Right atrium auricular region (tissue), 2 donors: ENCODE results near the gene FHIT. TPM values are rescaled to one million over a fixed set of nuclear protein-coding genes. Genes with fewer than 3 reads are reported as not detected.

Experiments
- DNase-seq: peaks from one replicate; pipeline ENCODE4 v3.0.0-alpha.2; 2019; ENCODE audit warnings: low spot score
- H3K27ac ChIP-seq, 2 donors: fragments of 200-600 bp; sonication (generic); 1 replicate in 1 of 2; 2 replicates in 1 of 2; pipeline ENCODE4 v1.5.1; 2016 to 2019
- H3K27me3 ChIP-seq, 2 donors: fragments of 200-600 bp; sonication (generic); one replicate each; pipeline versions ENCODE4 v1.5.1 to v1.6.0; 2017 to 2019
- H3K36me3 ChIP-seq: fragments of 200-600 bp; sonication (generic); one replicate; pipeline ENCODE4 v1.5.1; 2016
- H3K4me1 ChIP-seq, 2 donors: fragments of 200-600 bp; sonication (generic); one replicate each; pipeline versions ENCODE4 v1.5.1 to v1.6.0; 2017 to 2019
- H3K4me3 ChIP-seq, 2 donors: fragments of 200-600 bp; sonication (generic); 1 replicate in 1 of 2; 2 replicates in 1 of 2; pipeline ENCODE4 v1.5.1; 2017 to 2019; ENCODE audit warnings: mild to moderate bottlenecking in 1 of 2, moderate library complexity in 1 of 2
- H3K9me3 ChIP-seq, 2 donors: fragments of 200-600 bp; sonication (generic); one replicate each; pipeline ENCODE4 v1.5.1; 2019
- CTCF ChIP-seq, 2 donors: fragments of 200-600 bp; sonication (generic); IDR thresholded peaks; one replicate each; pipeline ENCODE4 v1.5.1; 2019; ENCODE audit warnings: antibody characterized with exemption in 2 of 2
- total RNA-seq, 2 donors: library from RNA; depleted of rRNA; stranded (reverse); fragments of >200 nt; gene quantifications; one replicate each; pipeline ENCODE4 v1.1.0, GENCODE V29; 2016

FHIT gene
- total RNA-seq, 2 donors from 2014 or later, result 10.4 to 11.0 TPM

GRCh38 chr3:60424034-60424433 lies 827.2 kb downstream of the FHIT start:
- Histone ChIP-seq H3K27ac (no peak overlapping the region), H3K27me3 (no peaks in the 10 kb centered on the region), H3K4me3 (no peak overlapping the region), H3K9me3 (no peaks in the 10 kb centered on the region), H3K4me1 (no peaks in the 10 kb centered on the region), H3K36me3 (no peaks in the 10 kb centered on the region)
- DNase-seq, result no peak
- TF ChIP-seq CTCF (IDR thresholded peaks at IDR 0.05), result no peak

GRCh38 chr3:60423556-60423955 lies 827.7 kb downstream of the FHIT start:
- Histone ChIP-seq H3K4me3 (no peak overlapping the region), H3K4me1 (no peaks in the 10 kb centered on the region), H3K36me3 (no peaks in the 10 kb centered on the region), H3K27me3 (no peaks in the 10 kb centered on the region), H3K27ac (no peak overlapping the region), H3K9me3 (no peaks in the 10 kb centered on the region)
- DNase-seq, result no peak
- TF ChIP-seq CTCF (IDR thresholded peaks at IDR 0.05), result no peak

- Histone ChIP-seq H3K27me3 (no peaks in the 10 kb centered on the region), H3K36me3 (no peaks in the 10 kb centered on the region), H3K4me3 (no peak overlapping the region), H3K9me3 (no peaks in the 10 kb centered on the region), H3K4me1 (no peaks in the 10 kb centered on the region), H3K27ac (no peak overlapping the region)
- DNase-seq, result no peak
- no peak for TF ChIP-seq CTCF (IDR thresholded peaks at IDR 0.05)
These were observed 829.4 kb downstream of the FHIT start for GRCh38 chr3:60421749-60422446.

GRCh38 chr3:60417576-60417975 lies 833.7 kb downstream of the FHIT start:
- no peak for TF ChIP-seq CTCF (IDR thresholded peaks at IDR 0.05)
- H3K27me3 ChIP-seq, result no peaks in the 10 kb centered on the region
- H3K9me3 ChIP-seq, result no peaks in the 10 kb centered on the region
- no peaks in the 10 kb centered on the region for H3K4me1 ChIP-seq
- H3K36me3 ChIP-seq, result no peaks in the 10 kb centered on the region
- H3K4me3 ChIP-seq, result no peak overlapping the region
- DNase-seq, result no peak
- H3K27ac ChIP-seq, result no peak overlapping the region

- Histone ChIP-seq H3K36me3 (no peaks in the 10 kb centered on the region), H3K4me3 (no peak overlapping the region), H3K27ac (no peak overlapping the region), H3K27me3 (no peaks in the 10 kb centered on the region), H3K9me3 (no peaks in the 10 kb centered on the region), H3K4me1 (no peaks in the 10 kb centered on the region)
- TF ChIP-seq CTCF (IDR thresholded peaks at IDR 0.05), result no peak
- no peak for DNase-seq
These were observed 837.2 kb downstream of the FHIT start for GRCh38 chr3:60414011-60414410.

GRCh38 chr3:60413551-60413950 lies 837.7 kb downstream of the FHIT start:
- H3K27ac ChIP-seq, result no peak overlapping the region
- no peak for TF ChIP-seq CTCF (IDR thresholded peaks at IDR 0.05)
- H3K27me3 ChIP-seq, result no peaks in the 10 kb centered on the region
- no peaks in the 10 kb centered on the region for H3K36me3 ChIP-seq
- H3K4me1 ChIP-seq, result no peaks in the 10 kb centered on the region
- H3K9me3 ChIP-seq, result no peaks in the 10 kb centered on the region
- H3K4me3 ChIP-seq, result no peak overlapping the region
- no peak for DNase-seq
